ENCODE results near the gene ADRA2B. TPM values are rescaled to one million over a fixed set of nuclear protein-coding genes. Genes with fewer than 3 reads are reported as not detected.

Gene ADRA2B
- 2.7 TPM in 2 replicates for total RNA-seq (2021)
- long read RNA-seq, transcript ADRA2B-201 (1 exons, 3,371 nt): major isoform, 11 of 12 reads
- long read RNA-seq, partial matches to known transcripts: 0 of 12 reads
- long read RNA-seq, other reads (novel, unspliced or antisense): 1 of 12 reads

GRCh38 chr2:96116424-96116878 lies at the start of gene ADRA2B:
TSS of gene ADRA2B (minus strand) at chr2:96116571. CDS start at chr2:96116149, 422 bp downstream.
- H3K4me1 Mint-ChIP-seq: peaks cover 22 to 42% of the 10 kb centered on the region in 2 experiments
- Histone ChIP-seq H3K9me3 (ENCODE audit: control insufficient read depth, low read depth, low read length) (no peaks in the 10 kb centered on the region), H3K56ac (ENCODE audit: insufficient read length, low read depth, low read length) (no peak within 1 kb of the TSS), H4K8ac (replicated peaks; ENCODE audit: insufficient read length, low read depth, low read length) (no peak within 1 kb of the TSS), H3K23me2 (ENCODE audit: insufficient read length, low read depth, low read length, poor library complexity, severe bottlenecking) (peaks cover 9% of the 10 kb centered on the region), H3K4ac (ENCODE audit: low read depth, low read length) (no peak within 1 kb of the TSS), H3K18ac (ENCODE audit: insufficient read length, low read depth, low read length) (no peak within 1 kb of the TSS), H2AK5ac (ENCODE audit: insufficient read length, low read length) (no peak within 1 kb of the TSS), H3K9ac (ENCODE audit: extremely low read depth, insufficient read length, low read length) (no peak within 1 kb of the TSS), H3K14ac (ENCODE audit: insufficient read depth, low read length) (peak within 1 kb of the TSS; percentile 40; the same call in 1 of the 2 replicates), H3K27ac (ENCODE audit: insufficient read length, low read depth, low read length) (no peak within 1 kb of the TSS), H3K4me1 (ENCODE audit: insufficient read depth, low read length) (no peaks in the 10 kb centered on the region), H2AFZ (ENCODE audit: low read length) (no peak within 1 kb of the TSS), H3K23ac (ENCODE audit: insufficient read length, low read depth, low read length) (no peak within 1 kb of the TSS), H2BK120ac (ENCODE audit: low read depth, low read length, poor library complexity, severe bottlenecking) (no peak within 1 kb of the TSS), H3K79me2 (ENCODE audit: insufficient read depth, low read length) (no peaks in the 10 kb centered on the region), H3T11ph (ENCODE audit: low read length) (no peak within 1 kb of the TSS), H2BK15ac (ENCODE audit: low read depth, low read length) (no peak within 1 kb of the TSS; the same call in 1 of the 2 replicates), H3K79me1 (ENCODE audit: insufficient read depth, low read depth, low read length, poor library complexity, severe bottlenecking) (no peaks in the 10 kb centered on the region), H4K91ac (ENCODE audit: insufficient read length, low read depth, low read length) (no peak within 1 kb of the TSS), H4K5ac (ENCODE audit: insufficient read length, low read depth, low read length) (no peak within 1 kb of the TSS), H4K20me1 (ENCODE audit: control insufficient read depth, insufficient read depth, insufficient read length) (no peaks in the 10 kb centered on the region), H3K27me3 (ENCODE audit: insufficient read depth, low read length) (no peaks in the 10 kb centered on the region; the same call in 1 of the 2 replicates), H2BK20ac (ENCODE audit: low read depth, low read length, poor library complexity, severe bottlenecking) (no peak within 1 kb of the TSS), H2BK12ac (ENCODE audit: insufficient read length, low read depth, low read length) (no peak within 1 kb of the TSS), H2BK5ac (ENCODE audit: insufficient read length, low read length) (no peak within 1 kb of the TSS), H3K4me2 (ENCODE audit: insufficient read depth, insufficient read length, low read length) (peak within 1 kb of the TSS; percentile 57)
- peak; percentile 90 for DNase-seq
- TF ChIP-seq CTCF (conservative IDR thresholded peaks at IDR 0.05): no peak
- H3K27me3 Mint-ChIP-seq (ENCODE audit: low read depth): peaks cover 66% of the 10 kb centered on the region
- no CpG with 5 or more reads among the region's 64 CpGs for WGBS (ENCODE audit: extremely low coverage, insufficient read length, low lambda C conversion rate)
- H3K27ac Mint-ChIP-seq: no peak within 1 kb of the TSS
- peaks cover 0 to 8% (median 8%) of the 10 kb centered on the region in 3 experiments; a peak in 4 of 7 replicates for H3K36me3 Mint-ChIP-seq (ENCODE audit: insufficient read depth in 1 of 3, low read depth in 3 of 3)
- peak within 1 kb of the TSS; percentile 64 to 80 for H3K4me3 Mint-ChIP-seq
- peaks cover 2 to 4% of the 10 kb centered on the region in 2 experiments; a peak in 2 of 5 replicates for H3K9me3 Mint-ChIP-seq

Data from H9 (cell line).